HepG2 (cell line): ENCODE data around the gene SNAP91.

Experiments
- CREM ChIP-seq, 2 experiments: sonication (generic) in 1 of 2; formaldehyde crosslinking in 1 of 2; IDR thresholded peaks; 2 replicates each; pipeline versions ENCODE4 v1.4.0 to v1.6.1; 2016 to 2020; ENCODE audit warnings: antibody characterized with exemption in 1 of 2, mild to moderate bottlenecking in 1 of 2, missing genetic modification reagents in 1 of 2
- GABPA ChIP-seq, 2 experiments: IDR thresholded peaks; 2 replicates each; pipeline ENCODE4 v1.6.1; 2011 to 2016; ENCODE audit warnings: low read depth in 2 of 2, low read length in 1 of 2, missing biosample characterization in 1 of 2, missing genetic modification characterization in 1 of 2
- SRF ChIP-seq: IDR thresholded peaks from 2 replicates; pipeline ENCODE4 v1.6.1; 2011; ENCODE audit warnings: mild to moderate bottlenecking, low read depth, low read length, moderate library complexity
- U2AF2 ChIP-seq: fragments of 200-400 bp; formaldehyde crosslinking; IDR thresholded peaks from 2 replicates; pipeline ENCODE4 v1.6.1; 2017; ENCODE audit warnings: low read depth, mild to moderate bottlenecking, low read length
- ZNF256 ChIP-seq: sonication (generic); formaldehyde crosslinking; conservative IDR thresholded peaks from 2 replicates; pipeline ENCODE4 v1.4.0; 2020; ENCODE audit warnings: missing genetic modification reagents
- ZNF263 ChIP-seq: sonication (generic); formaldehyde crosslinking; IDR thresholded peaks from 2 replicates; pipeline ENCODE4 v1.4.0; 2020; ENCODE audit warnings: missing genetic modification reagents
- ZNF274 ChIP-seq: sonication (generic); formaldehyde crosslinking; IDR thresholded peaks from 2 replicates; pipeline ENCODE4 v1.5.1; 2020; ENCODE audit warnings: mild to moderate bottlenecking, missing genetic modification reagents
- ZNF552 ChIP-seq: sonication (generic); formaldehyde crosslinking; IDR thresholded peaks from 2 replicates; pipeline ENCODE4 v1.9.0; 2022; ENCODE audit warnings: missing genetic modification reagents, mild to moderate bottlenecking, borderline replicate concordance

DNA sequence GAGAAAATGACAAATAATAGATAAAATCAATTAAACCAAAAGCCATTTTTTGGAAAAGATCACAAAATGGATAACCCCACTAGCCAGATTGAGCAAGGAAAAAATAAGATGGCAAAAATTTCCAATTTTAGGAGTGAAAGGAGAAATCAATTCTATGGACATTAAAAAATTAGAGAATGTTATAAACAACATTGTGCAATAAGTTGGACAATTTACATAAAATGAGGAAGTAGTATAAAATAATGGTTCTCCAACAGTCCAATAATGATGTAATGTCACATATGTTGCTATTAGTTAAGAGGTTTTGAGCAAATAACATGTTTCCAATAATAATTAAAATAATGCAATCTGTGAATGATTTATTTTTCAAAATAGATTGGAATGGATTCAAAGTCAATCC, 3.1 kb upstream of the SNAP91 start:
- TF ChIP-seq ZNF263 (CRISPR knock-in tag), result no peak
- TF ChIP-seq GABPA (IDR thresholded peaks at IDR 0.05; ENCODE audit: low read depth, low read length), result no peak
- TF ChIP-seq GABPA (CRISPR knock-in tag; IDR thresholded peaks at IDR 0.05; ENCODE audit: low read depth), result no peak
- no peak for TF ChIP-seq CREM (IDR thresholded peaks at IDR 0.05)
- no peak for TF ChIP-seq CREM (CRISPR knock-in tag; IDR thresholded peaks at IDR 0.05)
- no peak for TF ChIP-seq SRF
- no peak for TF ChIP-seq U2AF2
- TF ChIP-seq ZNF274 (CRISPR knock-in tag), result no peak
- TF ChIP-seq ZNF256, result no peak
- TF ChIP-seq ZNF552 (CRISPR knock-in tag), result no peak
